ENCODE data around the gene SLC2A6.

The SLC2A6 gene

DNA sequence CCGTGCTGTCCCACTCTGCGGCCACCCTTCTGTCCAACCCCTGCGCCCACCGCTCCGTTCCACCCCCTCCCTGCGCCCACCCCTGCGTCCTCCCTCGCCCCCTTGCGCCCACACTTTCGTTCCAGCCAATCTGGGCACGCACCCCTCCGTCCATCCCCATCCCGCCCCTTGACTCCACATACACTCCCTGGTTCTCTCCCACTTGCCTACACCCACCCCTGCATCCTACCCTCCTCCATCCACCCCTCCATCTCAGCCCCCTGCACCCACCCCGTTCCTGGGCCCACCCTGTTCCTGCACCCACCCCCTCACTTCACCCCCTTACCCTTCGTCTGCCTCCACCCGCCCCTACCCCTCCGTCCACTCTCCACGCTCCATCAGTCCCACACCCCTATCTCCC lies 49.7 kb downstream of the SLC2A6 start:
- Mint-ChIP-seq H3K4me3 (peak overlapping the region in 1 of 3 experiments; percentile 74), H3K27me3 (ENCODE audit: low read depth) (peaks cover 31% of the 10 kb centered on the region), H3K4me1 (no peaks in the 10 kb centered on the region), H3K36me3 (ENCODE audit: low read depth) (peaks cover 4% of the 10 kb centered on the region), H3K27ac (no peak overlapping the region), H3K9me3 (no peaks in the 10 kb centered on the region)
- TF ChIP-seq, protein P1, sequence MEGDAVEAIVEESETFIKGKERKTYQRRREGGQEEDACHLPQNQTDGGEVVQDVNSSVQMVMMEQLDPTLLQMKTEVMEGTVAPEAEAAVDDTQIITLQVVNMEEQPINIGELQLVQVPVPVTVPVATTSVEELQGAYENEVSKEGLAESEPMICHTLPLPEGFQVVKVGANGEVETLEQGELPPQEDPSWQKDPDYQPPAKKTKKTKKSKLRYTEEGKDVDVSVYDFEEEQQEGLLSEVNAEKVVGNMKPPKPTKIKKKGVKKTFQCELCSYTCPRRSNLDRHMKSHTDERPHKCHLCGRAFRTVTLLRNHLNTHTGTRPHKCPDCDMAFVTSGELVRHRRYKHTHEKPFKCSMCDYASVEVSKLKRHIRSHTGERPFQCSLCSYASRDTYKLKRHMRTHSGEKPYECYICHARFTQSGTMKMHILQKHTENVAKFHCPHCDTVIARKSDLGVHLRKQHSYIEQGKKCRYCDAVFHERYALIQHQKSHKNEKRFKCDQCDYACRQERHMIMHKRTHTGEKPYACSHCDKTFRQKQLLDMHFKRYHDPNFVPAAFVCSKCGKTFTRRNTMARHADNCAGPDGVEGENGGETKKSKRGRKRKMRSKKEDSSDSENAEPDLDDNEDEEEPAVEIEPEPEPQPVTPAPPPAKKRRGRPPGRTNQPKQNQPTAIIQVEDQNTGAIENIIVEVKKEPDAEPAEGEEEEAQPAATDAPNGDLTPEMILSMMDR (IDR thresholded peaks at IDR 0.05; ENCODE audit: unreplicated experiment in 3 of 3): no peak

DNA sequence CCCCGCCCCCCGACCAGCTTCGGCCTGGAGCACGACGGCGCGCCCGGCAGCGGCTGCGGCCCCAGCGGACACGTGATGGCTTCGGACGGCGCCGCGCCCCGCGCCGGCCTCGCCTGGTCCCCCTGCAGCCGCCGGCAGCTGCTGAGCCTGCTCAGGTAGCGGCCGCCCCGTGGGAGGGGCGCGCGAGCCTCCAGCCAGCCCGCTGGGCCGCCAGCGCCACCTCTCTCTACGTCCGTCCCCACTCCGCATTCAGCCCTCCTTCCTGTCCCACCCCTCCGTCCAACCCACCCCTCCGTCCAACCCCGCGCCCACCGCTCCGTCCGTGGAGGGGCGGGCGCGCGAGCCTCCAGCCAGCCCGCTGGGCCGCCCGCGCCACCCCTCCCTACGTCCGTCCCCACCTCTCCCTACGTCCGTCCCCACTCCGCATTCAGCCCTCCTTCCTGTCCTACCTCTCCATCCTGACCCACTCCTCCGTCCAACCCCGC lies 50.2 kb downstream of the SLC2A6 start:
- Mint-ChIP-seq H3K36me3 (ENCODE audit: low read depth) (peaks cover 4% of the 10 kb centered on the region), H3K9me3 (no peaks in the 10 kb centered on the region), H3K4me1 (no peaks in the 10 kb centered on the region), H3K27me3 (ENCODE audit: low read depth) (peaks cover 31% of the 10 kb centered on the region), H3K4me3 (peak overlapping the region in 1 of 3 experiments; percentile 37), H3K27ac (no peak overlapping the region)
- TF ChIP-seq, protein P1 (IDR thresholded peaks at IDR 0.05; ENCODE audit: unreplicated experiment in 3 of 3): no peak

DNA sequence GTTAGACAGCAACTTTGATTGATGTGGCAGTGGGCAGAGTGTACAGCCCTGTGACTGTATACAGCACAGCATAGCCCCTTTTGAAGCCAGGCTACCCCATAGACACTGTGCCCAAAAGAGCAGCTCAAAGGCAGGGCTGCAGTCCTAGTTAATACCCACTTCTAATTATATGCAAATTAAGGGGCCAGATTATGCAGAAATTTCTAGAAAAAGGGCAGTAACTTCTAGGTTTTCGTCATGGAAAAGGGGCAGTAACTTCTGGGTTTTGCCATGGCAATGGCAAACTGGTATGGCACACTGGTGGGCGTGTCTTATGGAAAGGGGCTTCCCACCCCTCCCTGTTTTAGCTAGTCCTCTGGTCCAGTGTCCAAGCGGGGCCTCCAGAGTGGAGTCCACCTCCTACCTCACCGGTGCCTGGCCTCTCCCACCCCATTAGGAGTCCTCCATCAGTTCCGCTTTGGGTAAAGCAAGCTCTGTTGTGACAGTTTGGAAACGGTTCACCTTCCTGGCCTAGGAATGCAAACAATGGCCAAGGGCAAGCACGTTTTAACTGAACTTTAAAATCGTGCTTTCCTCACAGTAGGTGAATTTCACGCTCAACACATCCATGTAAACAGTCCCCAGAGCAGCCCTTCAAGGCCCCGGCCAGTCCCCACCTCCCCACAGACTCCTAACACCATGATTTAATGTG lies 51.1 kb downstream of the SLC2A6 start:
- Mint-ChIP-seq H3K9me3 (no peaks in the 10 kb centered on the region), H3K27me3 (ENCODE audit: low read depth) (peaks cover 31% of the 10 kb centered on the region), H3K36me3 (ENCODE audit: low read depth) (peaks cover 4% of the 10 kb centered on the region), H3K27ac (no peak overlapping the region), H3K4me1 (no peaks in the 10 kb centered on the region), H3K4me3 (peak overlapping the region; percentile 58 to 63 (median 60))
- TF ChIP-seq, protein P1 (IDR thresholded peaks at IDR 0.05; ENCODE audit: unreplicated experiment in 3 of 3): no peak

DNA sequence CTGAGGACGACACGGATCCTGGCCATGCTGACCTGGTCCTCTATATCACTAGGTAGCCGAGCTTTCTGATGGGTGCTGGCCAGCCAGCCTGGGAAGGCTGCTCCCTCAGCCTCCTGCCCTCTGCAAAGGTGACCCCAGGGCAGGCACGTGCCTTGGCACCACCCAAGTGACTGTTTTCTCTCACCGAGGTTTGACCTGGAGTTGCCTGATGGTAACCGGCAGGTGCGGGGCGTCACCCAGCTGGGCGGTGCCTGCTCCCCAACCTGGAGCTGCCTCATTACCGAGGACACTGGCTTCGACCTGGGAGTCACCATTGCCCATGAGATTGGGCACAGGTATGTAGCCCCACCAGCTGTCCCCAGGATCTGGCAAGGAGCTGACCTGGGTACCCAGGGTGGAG lies 52.9 kb downstream of the SLC2A6 start:
- Mint-ChIP-seq H3K4me1 (peaks cover 5% of the 10 kb centered on the region), H3K27ac (no peak overlapping the region), H3K4me3 (no peak overlapping the region), H3K36me3 (ENCODE audit: low read depth) (peaks cover 4% of the 10 kb centered on the region), H3K9me3 (no peaks in the 10 kb centered on the region), H3K27me3 (ENCODE audit: low read depth) (peaks cover 28% of the 10 kb centered on the region)
- TF ChIP-seq, protein P1 (IDR thresholded peaks at IDR 0.05; ENCODE audit: unreplicated experiment in 3 of 3): no peak

DNA sequence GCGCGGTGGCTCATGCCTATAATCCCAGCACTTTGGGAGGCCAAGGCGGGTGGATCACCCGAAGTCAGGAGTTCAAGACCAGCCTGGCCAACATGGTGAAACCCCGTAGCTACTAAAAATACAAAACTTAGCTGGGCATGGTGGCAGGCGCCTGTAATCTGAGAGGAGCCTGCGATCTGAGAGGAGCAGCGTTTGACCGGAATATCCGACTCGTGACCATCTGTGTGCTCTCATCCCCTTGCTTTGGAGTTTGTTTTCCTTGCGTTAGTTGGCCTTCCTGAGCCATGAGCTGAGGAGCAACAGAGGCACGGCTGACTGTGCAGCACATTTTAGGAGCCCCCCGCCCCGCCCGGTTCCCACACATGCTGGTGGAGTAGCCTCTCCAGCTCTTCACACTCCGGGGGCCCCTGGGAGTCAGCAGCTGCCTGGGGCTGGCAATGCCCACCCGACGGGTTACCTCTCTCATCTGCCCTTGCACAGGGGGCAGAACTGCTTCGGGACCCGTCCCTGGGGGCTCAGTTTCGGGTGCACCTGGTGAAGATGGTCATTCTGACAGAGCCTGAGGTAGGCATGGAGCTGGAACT lies 53.8 kb downstream of the SLC2A6 start:
- Mint-ChIP-seq H3K36me3 (ENCODE audit: low read depth) (peaks cover 4% of the 10 kb centered on the region), H3K9me3 (no peaks in the 10 kb centered on the region), H3K27ac (no peak overlapping the region), H3K4me1 (peaks cover 5% of the 10 kb centered on the region), H3K4me3 (no peak overlapping the region), H3K27me3 (ENCODE audit: low read depth) (peaks cover 21% of the 10 kb centered on the region)
- TF ChIP-seq, protein P1 (IDR thresholded peaks at IDR 0.05; ENCODE audit: unreplicated experiment in 3 of 3): no peak
